OCI-LY1 (cell line): ENCODE results near the gene COPS9.

ENCODE experiments used
- EZH2 ChIP-seq: fragments of 200-600 bp; sonication (generic), shearing (Covaris generic); IDR thresholded peaks from 2 replicates; pipeline ENCODE4 v1.8.0; 2017; ENCODE audit warnings: borderline replicate concordance, mixed run types, mild to moderate bottlenecking, antibody characterized with exemption, low read length, moderate library complexity, mixed read lengths
- TF ChIP-seq, protein P1 (sequence below): fragments of 200-600 bp; sonication (generic), shearing (Covaris generic); IDR thresholded peaks from 2 replicates; pipeline ENCODE4 v1.5.1; 2017; ENCODE audit warnings: mild to moderate bottlenecking, antibody characterized with exemption, low read length, moderate library complexity, mixed read lengths

DNA sequence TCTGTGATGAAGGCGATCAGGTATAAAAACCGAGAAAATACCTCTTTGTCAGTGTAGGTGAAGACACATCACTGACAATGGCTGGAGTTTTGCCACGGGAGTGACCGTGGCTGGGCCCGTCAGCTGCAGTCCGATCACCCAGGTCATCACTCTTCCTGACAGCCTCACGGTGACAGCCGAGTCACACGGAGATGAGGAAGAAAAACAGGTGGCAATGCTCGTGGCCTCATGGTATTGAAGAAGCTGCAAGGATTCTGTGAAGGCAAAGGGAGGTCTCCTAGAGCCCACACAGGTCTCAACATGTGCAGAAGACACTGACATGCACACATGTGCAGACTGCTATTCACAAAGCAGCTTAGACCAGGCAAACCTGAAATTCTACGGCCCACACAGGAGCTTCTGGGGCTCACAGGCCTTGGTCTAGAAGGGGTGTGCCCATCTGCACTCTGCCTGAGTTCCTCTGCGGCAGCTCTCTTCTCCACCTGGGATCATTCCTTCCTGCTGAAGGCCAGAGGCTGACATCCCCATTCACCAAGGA, 7.4 kb downstream of the COPS9 start:
- TF ChIP-seq, protein P1, sequence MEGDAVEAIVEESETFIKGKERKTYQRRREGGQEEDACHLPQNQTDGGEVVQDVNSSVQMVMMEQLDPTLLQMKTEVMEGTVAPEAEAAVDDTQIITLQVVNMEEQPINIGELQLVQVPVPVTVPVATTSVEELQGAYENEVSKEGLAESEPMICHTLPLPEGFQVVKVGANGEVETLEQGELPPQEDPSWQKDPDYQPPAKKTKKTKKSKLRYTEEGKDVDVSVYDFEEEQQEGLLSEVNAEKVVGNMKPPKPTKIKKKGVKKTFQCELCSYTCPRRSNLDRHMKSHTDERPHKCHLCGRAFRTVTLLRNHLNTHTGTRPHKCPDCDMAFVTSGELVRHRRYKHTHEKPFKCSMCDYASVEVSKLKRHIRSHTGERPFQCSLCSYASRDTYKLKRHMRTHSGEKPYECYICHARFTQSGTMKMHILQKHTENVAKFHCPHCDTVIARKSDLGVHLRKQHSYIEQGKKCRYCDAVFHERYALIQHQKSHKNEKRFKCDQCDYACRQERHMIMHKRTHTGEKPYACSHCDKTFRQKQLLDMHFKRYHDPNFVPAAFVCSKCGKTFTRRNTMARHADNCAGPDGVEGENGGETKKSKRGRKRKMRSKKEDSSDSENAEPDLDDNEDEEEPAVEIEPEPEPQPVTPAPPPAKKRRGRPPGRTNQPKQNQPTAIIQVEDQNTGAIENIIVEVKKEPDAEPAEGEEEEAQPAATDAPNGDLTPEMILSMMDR: no peak
- TF ChIP-seq EZH2: no peak
